ENCODE measurements around the gene MUC4. TPM values are rescaled to one million over a fixed set of nuclear protein-coding genes. Genes with fewer than 3 reads are reported as not detected.

The MUC4 gene
- total and polyA plus RNA-seq, 9 of the 15 experiments (the other 6 are each of a cell fraction or from before 2014, with no cell fraction given) = under 0.01 to 0.21 (median 0.10) TPM; not detected in 4

DNA sequence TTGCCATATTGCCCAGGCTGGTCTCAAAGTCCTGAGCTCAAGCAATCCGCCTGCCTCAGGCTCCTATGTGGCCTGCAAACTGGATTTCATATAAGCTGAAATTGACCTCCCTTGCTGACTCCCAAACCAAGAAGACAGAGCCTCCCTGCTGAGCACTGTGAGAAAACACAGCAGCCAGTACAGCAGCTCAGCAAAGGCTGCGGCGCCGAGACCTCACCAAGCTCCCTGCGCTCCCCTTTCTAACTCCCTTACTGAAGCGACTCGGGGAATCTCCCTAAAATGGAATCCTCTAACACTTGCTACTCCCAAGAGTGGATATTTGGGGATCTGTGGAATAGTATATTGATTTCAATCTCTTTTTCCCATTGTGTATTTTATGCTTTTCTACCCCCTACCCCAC lies 56.3 kb downstream of the MUC4 start:
- no peaks in the 10 kb centered on the region for H3K79me2 ChIP-seq (ENCODE audit: control insufficient read depth, insufficient read depth, low read length)
- no TSS peak for BruUV-seq (replicated peaks)
- DNase-seq (ENCODE audit: extremely low read depth in 1 of 4, low spot score in 3 of 4) = no peak
- H3K9me1 ChIP-seq (ENCODE audit: control insufficient read depth, insufficient read depth, low read length) = no peaks in the 10 kb centered on the region
- intact Hi-C loops (cut with micrococcal nuclease) (no loop called here), in situ Hi-C loops (cut with MboI) (no loop called here)
- WGBS (ENCODE audit: insufficient coverage, low coverage, missing lambda C conversion rate) = 46% methylated on average over 4 of the region's 7 CpGs
- ATAC-seq = no peak
- no peaks in the 10 kb centered on the region for H3K9me3 ChIP-seq (replicated peaks; ENCODE audit: control insufficient read depth, insufficient read depth, low read depth, low read length)
- H4K20me1 ChIP-seq (replicated peaks; ENCODE audit: control insufficient read depth, insufficient read depth, low read length) = no peaks in the 10 kb centered on the region; the same call in 1 of the 2 replicates
- peaks cover 0 to 14% of the 10 kb centered on the region in 2 experiments; a peak in 3 of 5 replicates for H3K4me1 ChIP-seq (replicated peaks in 1 of 2; ENCODE audit: control insufficient read depth in 2 of 2, insufficient read depth in 2 of 2, low read length in 2 of 2)
- TF ChIP-seq ZNF431 (CRISPR knock-in tag; IDR thresholded peaks at IDR 0.05) (no peak), KAT8 (IDR thresholded peaks at IDR 0.05; ENCODE audit: low read depth) (no peak), ZNF696 (CRISPR knock-in tag; conservative IDR thresholded peaks at IDR 0.05) (no peak), ZNF175 (CRISPR knock-in tag; IDR thresholded peaks at IDR 0.05; ENCODE audit: low read depth) (no peak), THRB (CRISPR knock-in tag; conservative IDR thresholded peaks at IDR 0.05) (no peak), TGIF2 (CRISPR knock-in tag; IDR thresholded peaks at IDR 0.05) (no peak), SIX5 (IDR thresholded peaks at IDR 0.05; ENCODE audit: borderline replicate concordance in 1 of 2, insufficient read depth in 1 of 2, low read depth in 1 of 2, low read length in 2 of 2) (no peak), ELF4 (CRISPR knock-in tag; IDR thresholded peaks at IDR 0.05) (no peak), XRCC3 (IDR thresholded peaks at IDR 0.05) (no peak), TFE3 (CRISPR knock-in tag; IDR thresholded peaks at IDR 0.05) (no peak)
- TF ChIP-seq, protein P1, sequence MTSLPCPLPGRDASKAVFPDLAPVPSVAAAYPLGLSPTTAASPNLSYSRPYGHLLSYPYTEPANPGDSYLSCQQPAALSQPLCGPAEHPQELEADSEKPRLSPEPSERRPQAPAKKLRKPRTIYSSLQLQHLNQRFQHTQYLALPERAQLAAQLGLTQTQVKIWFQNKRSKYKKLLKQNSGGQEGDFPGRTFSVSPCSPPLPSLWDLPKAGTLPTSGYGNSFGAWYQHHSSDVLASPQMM (CRISPR knock-in tag; IDR thresholded peaks at IDR 0.05) = no peak
- TF ChIP-seq, protein P2, sequence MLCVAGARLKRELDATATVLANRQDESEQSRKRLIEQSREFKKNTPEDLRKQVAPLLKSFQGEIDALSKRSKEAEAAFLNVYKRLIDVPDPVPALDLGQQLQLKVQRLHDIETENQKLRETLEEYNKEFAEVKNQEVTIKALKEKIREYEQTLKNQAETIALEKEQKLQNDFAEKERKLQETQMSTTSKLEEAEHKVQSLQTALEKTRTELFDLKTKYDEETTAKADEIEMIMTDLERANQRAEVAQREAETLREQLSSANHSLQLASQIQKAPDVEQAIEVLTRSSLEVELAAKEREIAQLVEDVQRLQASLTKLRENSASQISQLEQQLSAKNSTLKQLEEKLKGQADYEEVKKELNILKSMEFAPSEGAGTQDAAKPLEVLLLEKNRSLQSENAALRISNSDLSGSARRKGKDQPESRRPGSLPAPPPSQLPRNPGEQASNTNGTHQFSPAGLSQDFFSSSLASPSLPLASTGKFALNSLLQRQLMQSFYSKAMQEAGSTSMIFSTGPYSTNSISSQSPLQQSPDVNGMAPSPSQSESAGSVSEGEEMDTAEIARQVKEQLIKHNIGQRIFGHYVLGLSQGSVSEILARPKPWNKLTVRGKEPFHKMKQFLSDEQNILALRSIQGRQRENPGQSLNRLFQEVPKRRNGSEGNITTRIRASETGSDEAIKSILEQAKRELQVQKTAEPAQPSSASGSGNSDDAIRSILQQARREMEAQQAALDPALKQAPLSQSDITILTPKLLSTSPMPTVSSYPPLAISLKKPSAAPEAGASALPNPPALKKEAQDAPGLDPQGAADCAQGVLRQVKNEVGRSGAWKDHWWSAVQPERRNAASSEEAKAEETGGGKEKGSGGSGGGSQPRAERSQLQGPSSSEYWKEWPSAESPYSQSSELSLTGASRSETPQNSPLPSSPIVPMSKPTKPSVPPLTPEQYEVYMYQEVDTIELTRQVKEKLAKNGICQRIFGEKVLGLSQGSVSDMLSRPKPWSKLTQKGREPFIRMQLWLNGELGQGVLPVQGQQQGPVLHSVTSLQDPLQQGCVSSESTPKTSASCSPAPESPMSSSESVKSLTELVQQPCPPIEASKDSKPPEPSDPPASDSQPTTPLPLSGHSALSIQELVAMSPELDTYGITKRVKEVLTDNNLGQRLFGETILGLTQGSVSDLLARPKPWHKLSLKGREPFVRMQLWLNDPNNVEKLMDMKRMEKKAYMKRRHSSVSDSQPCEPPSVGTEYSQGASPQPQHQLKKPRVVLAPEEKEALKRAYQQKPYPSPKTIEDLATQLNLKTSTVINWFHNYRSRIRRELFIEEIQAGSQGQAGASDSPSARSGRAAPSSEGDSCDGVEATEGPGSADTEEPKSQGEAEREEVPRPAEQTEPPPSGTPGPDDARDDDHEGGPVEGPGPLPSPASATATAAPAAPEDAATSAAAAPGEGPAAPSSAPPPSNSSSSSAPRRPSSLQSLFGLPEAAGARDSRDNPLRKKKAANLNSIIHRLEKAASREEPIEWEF (CRISPR knock-in tag; IDR thresholded peaks at IDR 0.05) = no peak
- H3K9ac ChIP-seq (ENCODE audit: insufficient read depth in 1 of 2, low read depth in 2 of 2, low read length in 2 of 2) = no peak overlapping the region
- H3K36me3 ChIP-seq (ENCODE audit: control insufficient read depth, insufficient read depth, low read length) = no peaks in the 10 kb centered on the region
- ChIA-PET CTCF (ENCODE audit: low intra/inter-chr PET ratio) (no interaction called here), POLR2A (interaction anchor here (1.3 kb wide), 1 partner anchor 17 kb away, joined by 4 read pairs; no protein-coding TSS in a partner anchor)
- H3K4me2 ChIP-seq (ENCODE audit: insufficient read depth, low read length) = no peak overlapping the region
- H3K27ac ChIP-seq (ENCODE audit: extremely low read depth, low read depth, low read length) = no peak overlapping the region
- H3K4me3 ChIP-seq = no peak overlapping the region
- H2AFZ ChIP-seq (ENCODE audit: low read depth, low read length) = no peak overlapping the region
- no peak for FAIRE-seq
- peaks cover 22 to 67% of the 10 kb centered on the region in 2 experiments; a peak in 4 of 5 replicates for H3K27me3 ChIP-seq (ENCODE audit: control insufficient read depth in 2 of 2, insufficient read depth in 2 of 2, low read length in 2 of 2)

Measured in K562 (cell line).